Small intestine (tissue), 7 donors: ENCODE data around the gene PRB4. TPM values are rescaled to one million over a fixed set of nuclear protein-coding genes. Genes with fewer than 3 reads are reported as not detected.

Experiments used
- DNase-seq, 2 donors: peaks; one replicate each; pipeline versions ENCODE4 v3.0.0 to v3.0.0-alpha.2; 2013
- FAIRE-seq: peaks from 2 replicates; lab custom pipeline; 2012; peaks lifted over from hg19 to GRCh38; lab: Jason Lieb, UNC
- H3K27ac ChIP-seq, 3 donors: one replicate each; pipeline ENCODE4 v1.5.1; 2013; ENCODE audit warnings: low read length in 2 of 3, mild to moderate bottlenecking in 2 of 3, control low read depth in 1 of 3, inconsistent platforms in 1 of 3, low read depth in 1 of 3, moderate library complexity in 1 of 3
- H3K27me3 ChIP-seq, 3 donors: one replicate each; pipeline ENCODE4 v1.6.1; 2013; ENCODE audit warnings: low read length in 3 of 3, inconsistent platforms in 1 of 3; ENCODE audit not compliant: control insufficient read depth in 3 of 3, insufficient read depth in 3 of 3
- H3K36me3 ChIP-seq, 3 donors: one replicate each; pipeline ENCODE4 v1.6.1; 2013; ENCODE audit warnings: low read length in 3 of 3, inconsistent platforms in 1 of 3, low read depth in 1 of 3, mild to moderate bottlenecking in 1 of 3, moderate library complexity in 1 of 3; ENCODE audit not compliant: control insufficient read depth in 3 of 3, insufficient read depth in 2 of 3
- H3K4me1 ChIP-seq, 3 donors: one replicate each; pipeline ENCODE4 v1.6.1; 2013; ENCODE audit warnings: low read length in 2 of 3, inconsistent platforms in 1 of 3, low read depth in 1 of 3, mild to moderate bottlenecking in 1 of 3, moderate library complexity in 1 of 3; ENCODE audit not compliant: control insufficient read depth in 3 of 3, insufficient read depth in 2 of 3
- H3K4me3 ChIP-seq, 3 donors: one replicate each; pipeline ENCODE4 v1.5.1; 2013; ENCODE audit warnings: low read length in 3 of 3, control low read depth in 1 of 3, inconsistent platforms in 1 of 3, low read depth in 1 of 3, mild to moderate bottlenecking in 1 of 3, moderate library complexity in 1 of 3
- H3K9me3 ChIP-seq, 2 donors: one replicate each; pipeline ENCODE4 v1.6.1; 2013; ENCODE audit warnings: low read depth in 1 of 2, low read length in 1 of 2; ENCODE audit not compliant: control insufficient read depth in 2 of 2, insufficient read depth in 1 of 2
- WGBS, 3 donors: extraction: QIAGEN DNeasy Blood & Tissue Kit; methylation state at CpG; one replicate each; pipeline ENCODE4 v1.1.7; 2013; 5-methylcytosine and 5-hydroxymethylcytosine counted together
- polyA plus RNA-seq, 4 donors: library from polyadenylated mRNA; stranded (reverse) in 3 of 4; unstranded in 1 of 4; fragments of 200-250 nt in 3 of 4; fragments of 120-200 nt in 1 of 4; gene quantifications; one replicate each; pipeline versions ENCODE4 v1.2.1 to v1.2.3, GENCODE V29; 2013
- donor health status: healthy with polysubstance abuse.
- donor health status: control.
- donor health status: control.
- donor health status: Bipolar disorder and iron deficiency.
- donor health status: healthy.

PRB4 gene
- polyA plus RNA-seq, 4 donors: not detected

DNA sequence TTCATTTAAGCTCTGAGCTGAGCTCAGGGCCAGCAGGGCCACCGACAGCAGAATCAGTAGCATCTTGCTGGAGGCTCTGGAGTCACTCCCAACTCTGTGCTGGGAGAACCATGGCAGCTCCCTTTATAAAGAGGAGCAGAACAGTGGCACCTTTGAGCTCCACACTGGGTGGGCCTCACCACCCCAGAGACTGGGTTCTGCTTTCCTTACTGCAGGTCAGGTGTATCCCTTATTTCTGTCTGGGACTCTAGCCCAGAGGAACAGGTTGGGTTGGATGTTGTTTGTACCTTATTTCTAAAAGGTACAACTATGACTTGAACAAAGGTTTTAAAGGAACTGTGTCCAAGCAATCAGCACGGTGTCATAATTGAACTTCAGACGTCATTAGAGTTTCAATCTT lies 40.6 kb downstream of the PRB4 start, which contains the start of gene PRB3:
Gene PRB3, minus strand, starts transcription at position 101 of the 400 bp plus-strand sequence. Its CDS starts 38 bp downstream, at position 63.
- Histone ChIP-seq H3K27me3 (no peaks in the 10 kb centered on the region), H3K9me3 (no peaks in the 10 kb centered on the region), H3K27ac (no peak within 1 kb of the TSS), H3K4me1 (no peaks in the 10 kb centered on the region), H3K36me3 (no peaks in the 10 kb centered on the region), H3K4me3 (no peak within 1 kb of the TSS)
- WGBS, 3 donors: 83 to 87% (median 85%) methylated on average over 3 of the region's 3 CpGs
- DNase-seq (no peak), FAIRE-seq (no peak)

DNA sequence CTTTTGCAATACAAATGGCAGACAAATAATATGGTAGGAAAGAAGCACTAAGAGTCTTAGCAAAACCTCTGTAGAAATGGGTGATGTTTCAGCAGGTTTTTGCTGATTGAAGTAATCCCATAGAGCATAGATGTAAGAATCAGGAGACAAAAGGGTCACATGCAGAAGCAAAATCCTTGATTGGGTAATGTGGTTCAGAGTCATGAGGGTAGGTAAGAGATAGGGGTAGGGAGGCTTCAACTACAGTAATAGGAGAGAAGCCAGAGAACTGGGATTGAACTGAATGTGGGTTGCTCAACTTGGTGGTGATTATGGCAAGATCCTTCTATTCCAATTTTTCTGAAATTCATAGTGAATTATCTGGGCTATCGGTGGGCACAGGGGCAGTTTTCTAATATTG lies 45.7 kb downstream of the PRB4 start:
- Histone ChIP-seq H3K36me3 (no peaks in the 10 kb centered on the region), H3K27ac (no peak overlapping the region), H3K4me1 (no peaks in the 10 kb centered on the region), H3K9me3 (peaks cover 0 to 3% of the 10 kb centered on the region in 2 donors), H3K4me3 (no peak overlapping the region), H3K27me3 (no peaks in the 10 kb centered on the region)
- DNase-seq (no peak), FAIRE-seq (no peak)
- WGBS, 3 donors: 92 to 96% (median 93%) methylated on average over 1 of the region's 1 CpG

Other genes starting within 250 kb of the PRB4 start
- under 1 TPM in 1 of 4 donors, not detected in 3; 0.24 TPM for gene TAS2R46, start 248.1 kb downstream of the PRB4 start, polyA plus RNA-seq
- under 1 TPM in 2 of 4 donors, not detected in 2; 0.07 to 0.35 TPM for gene TAS2R43, start 218.1 kb downstream of the PRB4 start, polyA plus RNA-seq
- gene TAS2R30, start 175.8 kb downstream of the PRB4 start, polyA plus RNA-seq: under 1 TPM in 2 of 4 donors, not detected in 2; 0.03 to 0.12 TPM
- 10 to 100 TPM in 2 of 4 donors, 1 to 10 TPM in 2; 6.9 to 13.8 (median 10.0) TPM for gene SMIM10L1, start 139.2 kb downstream of the PRB4 start, polyA plus RNA-seq
- gene TAS2R42, start 123.5 kb downstream of the PRB4 start, polyA plus RNA-seq: under 1 TPM in 1 of 4 donors, not detected in 3; 0.04 TPM
- gene PRB3, start 40.7 kb downstream of the PRB4 start, polyA plus RNA-seq: under 1 TPM in 1 of 4 donors, not detected in 3; 0.06 TPM
- not detected for gene PRB2, start 85.1 kb upstream of the PRB4 start, polyA plus RNA-seq